MG63 (cell line): ENCODE measurements around the gene DAPK3. TPM values are rescaled to one million over a fixed set of nuclear protein-coding genes. Genes with fewer than 3 reads are reported as not detected.
"Not testable (repeated sequence)": the region's sequence is repeated elsewhere in the genome, so short reads cannot be mapped to it uniquely, and the experiment has no call there.

Experiments used
- DNase-seq: peaks from one replicate; pipeline ENCODE4 v3.0.0-alpha.2; 2020
- H3K27me3 ChIP-seq: fragments of 250-450 bp; sonication (Bioruptor Pico); 2 replicates; pipeline ENCODE4 v1.5.1; 2020; ENCODE audit warnings: mild to moderate bottlenecking, moderate library complexity
- H3K36me3 ChIP-seq: fragments of 250-450 bp; sonication (Bioruptor Pico); 2 replicates; pipeline ENCODE4 v1.5.1; 2020; ENCODE audit warnings: mild to moderate bottlenecking, moderate library complexity
- H3K4me3 ChIP-seq: fragments of 250-450 bp; sonication (Bioruptor Pico); 2 replicates; pipeline ENCODE4 v1.5.1; 2020; ENCODE audit warnings: mild to moderate bottlenecking, moderate library complexity
- H3K9me3 ChIP-seq: fragments of 250-450 bp; sonication (Bioruptor Pico); 2 replicates; pipeline ENCODE4 v1.5.1; 2020; ENCODE audit warnings: mild to moderate bottlenecking, moderate library complexity
- total RNA-seq: library from RNA; depleted of rRNA; stranded (reverse); fragments of >200 nt; shearing (Covaris generic); gene quantifications from 2 replicates; pipeline ENCODE4 v1.2.3, GENCODE V29; 2014; ENCODE audit warnings: low replicate concordance

The DAPK3 gene
- total RNA-seq, 1 experiment from 2014 or later = 126 TPM

DNA sequence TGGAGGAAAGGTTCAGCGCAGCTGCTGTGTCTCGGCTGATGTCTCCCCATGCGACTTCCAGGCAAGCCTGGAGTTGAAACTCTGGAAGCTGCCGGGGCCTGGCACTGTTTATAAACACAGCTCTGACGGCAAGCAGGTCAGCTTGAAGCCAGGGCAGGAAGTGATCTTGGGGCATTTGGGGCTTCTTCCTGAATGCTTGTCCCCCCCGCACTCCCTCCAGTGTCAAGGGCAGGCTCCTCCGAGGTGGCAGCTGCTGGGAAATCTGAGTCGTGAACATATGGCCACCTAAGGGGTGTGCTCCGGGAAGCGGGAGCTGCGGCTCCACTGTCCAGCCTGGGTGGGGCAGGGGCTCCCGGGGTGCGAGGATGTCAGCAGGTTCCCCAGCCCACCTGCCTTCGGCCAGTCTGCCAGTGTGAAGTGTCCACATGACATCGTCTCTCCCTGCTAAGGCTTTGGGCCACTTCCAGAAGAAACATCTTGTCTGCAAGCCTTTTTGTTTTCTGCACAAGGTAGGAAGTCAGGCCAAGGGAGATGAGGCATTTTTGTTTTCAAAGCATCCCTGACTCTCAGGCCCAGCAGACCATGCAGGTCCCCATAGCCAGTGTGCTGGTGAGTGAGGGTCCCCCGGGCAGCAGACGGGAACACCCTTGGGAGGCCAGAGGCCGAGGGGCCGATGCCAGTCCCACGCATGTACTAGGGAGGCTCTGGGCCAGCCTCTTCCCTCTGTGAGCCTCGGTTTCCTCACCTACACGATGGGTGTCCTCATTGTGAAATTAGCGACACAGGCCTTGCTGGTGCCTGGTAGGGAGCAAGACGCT, 39.3 kb upstream of the DAPK3 start:
- Histone ChIP-seq H3K4me3 (no peak overlapping the region), H3K27me3 (no peaks in the 10 kb centered on the region), H3K36me3 (no peaks in the 10 kb centered on the region; the same call in 1 of the 2 replicates), H3K9me3 (no peaks in the 10 kb centered on the region)
- DNase-seq = no peak

DNA sequence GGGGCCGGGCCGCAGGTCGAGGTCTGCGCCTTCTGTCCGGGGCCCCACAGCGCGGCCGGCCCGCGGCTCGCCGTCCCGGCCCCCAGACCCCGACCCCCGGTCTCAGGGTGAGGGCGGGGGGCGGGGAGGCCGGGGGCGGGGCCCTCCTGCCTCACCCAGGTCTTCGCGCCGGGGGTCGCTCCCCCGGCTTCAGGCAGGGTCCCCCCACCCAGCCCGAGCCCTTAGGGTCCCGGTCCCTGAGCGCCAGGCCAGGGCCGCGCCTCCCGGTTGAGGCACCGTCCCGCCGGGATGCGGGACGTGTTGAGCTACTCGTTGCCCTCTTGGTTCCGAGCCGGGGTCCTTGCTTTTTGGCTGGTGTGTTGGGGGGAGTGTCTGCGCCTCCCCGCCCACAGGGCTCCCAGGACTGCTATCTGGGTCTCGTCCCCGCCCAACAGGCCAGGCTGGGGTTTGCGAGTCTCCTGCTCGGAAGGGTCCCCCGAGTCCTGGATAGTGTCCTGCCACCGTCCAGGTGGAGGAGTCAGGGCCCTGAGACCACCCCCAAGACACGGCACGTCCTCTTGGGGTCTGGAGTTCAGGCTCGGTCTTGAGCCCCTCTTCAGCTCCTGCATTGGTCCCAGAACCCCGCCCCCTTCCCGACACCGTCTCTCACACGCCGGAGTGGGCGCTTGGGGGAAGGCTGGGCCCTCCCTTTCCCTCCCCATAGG, 37.1 kb upstream of the DAPK3 start:
- peak; percentile 26 for DNase-seq
- H3K36me3 ChIP-seq = no peaks in the 10 kb centered on the region; the same call in 1 of the 2 replicates
- H3K27me3 ChIP-seq = no peaks in the 10 kb centered on the region
- H3K9me3 ChIP-seq = no peaks in the 10 kb centered on the region
- peak overlapping the region; percentile 87 for H3K4me3 ChIP-seq

DNA sequence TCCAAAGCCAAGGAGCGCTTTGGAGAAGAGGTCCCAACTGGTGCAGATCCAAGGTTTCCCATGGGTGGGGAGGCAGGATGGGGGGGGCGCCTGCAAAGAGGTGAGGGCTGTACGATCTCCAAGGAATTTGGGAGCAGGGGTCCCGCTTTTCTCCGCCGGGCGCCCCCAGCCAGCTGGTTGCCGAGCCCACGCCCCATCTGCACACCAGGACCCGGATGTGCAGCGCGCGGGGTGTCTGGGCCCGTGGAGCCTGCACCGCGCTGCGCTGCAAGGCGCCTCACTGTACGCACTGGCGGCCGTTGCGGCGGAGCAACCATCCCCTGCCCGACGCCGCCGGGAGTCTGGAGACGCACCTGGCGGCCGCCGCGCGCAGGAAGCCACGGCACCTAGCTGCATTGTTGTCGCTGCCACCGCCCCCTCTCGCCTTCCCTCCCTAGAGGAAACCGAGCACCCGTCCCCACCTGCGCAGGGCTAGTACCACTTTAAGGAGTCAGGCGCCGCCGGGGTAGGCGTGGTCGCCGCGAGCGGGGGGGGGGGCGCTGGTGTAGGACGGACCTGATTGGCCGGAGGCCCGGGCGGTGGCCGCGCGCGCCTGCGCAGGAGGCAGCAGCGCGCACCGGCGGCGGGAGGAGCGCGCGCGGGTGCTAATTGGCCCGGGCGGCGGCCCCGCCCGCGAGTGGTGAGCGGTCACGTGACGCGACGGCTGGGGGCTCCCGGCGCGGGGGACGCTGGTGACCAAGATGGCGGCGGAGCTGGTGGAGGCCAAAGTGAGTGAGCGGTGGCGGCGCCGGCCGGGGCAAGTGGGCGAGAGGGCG, 36.3 kb upstream of the DAPK3 start, which contains the start of gene PIAS4:
Gene PIAS4, plus strand, starts transcription at position 716 of the 815 bp plus-strand sequence. Its CDS starts 25 bp downstream, at position 741.
- Histone ChIP-seq H3K36me3 (no peaks in the 10 kb centered on the region; the same call in 1 of the 2 replicates), H3K9me3 (no peaks in the 10 kb centered on the region), H3K27me3 (no peaks in the 10 kb centered on the region), H3K4me3 (peak within 1 kb of the TSS; percentile 87)
- peak; percentile 89 for DNase-seq

DNA sequence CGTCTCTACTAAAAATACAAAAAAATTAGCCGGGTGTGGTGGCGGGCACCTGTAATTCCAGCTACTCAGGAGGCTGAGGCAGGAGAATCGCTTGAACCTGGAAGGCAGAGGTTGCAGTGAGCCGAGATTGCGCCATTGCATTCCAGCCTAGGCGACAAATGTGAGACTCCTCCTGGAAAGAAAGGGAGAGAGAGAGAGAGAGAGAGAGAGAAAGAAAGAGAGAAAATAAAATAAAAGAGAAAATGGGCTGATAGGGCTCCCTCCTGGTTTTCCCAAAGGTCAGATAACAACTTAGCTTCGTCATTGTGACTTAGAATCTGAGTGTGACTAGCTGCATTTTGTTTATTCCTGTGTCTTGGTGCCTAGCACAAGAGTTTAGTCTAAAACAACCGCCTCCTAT, 34.5 kb upstream of the DAPK3 start:
- not testable (repeated sequence) for H3K27me3 ChIP-seq, H3K4me3 ChIP-seq, H3K9me3 ChIP-seq, DNase-seq, H3K36me3 ChIP-seq

DNA sequence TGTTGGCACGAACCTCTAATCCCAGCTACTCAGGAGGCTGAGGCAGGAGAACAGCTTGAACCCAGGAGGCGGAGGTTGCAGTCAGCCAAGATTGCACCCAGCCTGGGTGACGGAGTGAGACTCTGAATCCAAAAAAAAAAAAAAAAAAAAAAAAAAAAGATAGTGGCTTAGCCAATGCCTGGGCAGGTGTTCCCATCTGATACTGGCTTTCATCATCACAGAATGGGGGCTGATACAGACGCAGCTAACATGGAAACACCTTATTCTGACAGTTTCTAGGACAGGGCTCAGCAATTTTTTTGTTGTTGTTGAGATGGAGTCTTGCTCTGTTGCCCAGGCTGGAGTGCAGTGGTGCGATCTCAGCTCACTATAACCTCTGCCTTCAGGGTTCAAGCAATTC, 29.9 kb upstream of the DAPK3 start:
- DNase-seq = not testable (repeated sequence)

DNA sequence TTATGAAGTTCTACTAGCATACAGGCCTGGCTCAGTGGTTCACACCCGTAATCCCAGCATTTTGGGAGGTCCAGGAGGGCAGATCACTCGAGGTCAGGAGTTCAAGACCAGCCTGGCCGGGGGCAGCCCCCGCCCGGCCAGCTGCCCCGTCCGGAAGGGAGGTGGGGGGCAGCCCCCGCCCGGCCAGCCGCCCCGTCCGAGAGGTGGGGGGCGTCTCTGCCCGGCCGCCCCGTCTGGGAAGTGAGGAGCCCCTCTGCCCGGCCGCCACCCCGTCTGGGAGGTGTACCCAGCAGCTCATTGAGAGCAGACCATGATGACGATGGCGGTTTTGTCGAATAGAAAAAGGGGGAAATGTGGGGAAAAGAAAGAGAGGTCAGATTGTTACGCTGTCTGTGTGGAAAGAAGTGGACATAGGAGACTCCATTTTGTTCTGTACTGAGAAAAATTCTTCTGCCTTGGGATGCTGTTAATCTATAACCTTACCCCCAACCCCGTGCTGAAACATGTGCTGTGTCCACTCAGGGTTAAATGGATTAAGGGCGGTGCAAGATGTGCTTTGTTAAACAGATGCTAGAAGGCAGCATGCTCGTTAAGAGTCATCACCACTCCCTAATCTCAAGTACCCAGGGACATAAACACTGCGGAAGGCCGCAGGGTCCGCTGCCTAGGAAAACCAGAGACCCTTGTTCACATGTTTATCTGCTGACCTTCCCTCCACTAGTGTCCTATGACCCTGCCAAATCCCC, 27.9 kb upstream of the DAPK3 start:
- H3K9me3 ChIP-seq, H3K27me3 ChIP-seq, DNase-seq, H3K4me3 ChIP-seq, H3K36me3 ChIP-seq: not testable (repeated sequence)

More for the DNA sequence above, 29.9 kb upstream of the DAPK3 start:
- H3K36me3 ChIP-seq, H3K27me3 ChIP-seq, H3K4me3 ChIP-seq, H3K9me3 ChIP-seq: not testable (repeated sequence)

DNA sequence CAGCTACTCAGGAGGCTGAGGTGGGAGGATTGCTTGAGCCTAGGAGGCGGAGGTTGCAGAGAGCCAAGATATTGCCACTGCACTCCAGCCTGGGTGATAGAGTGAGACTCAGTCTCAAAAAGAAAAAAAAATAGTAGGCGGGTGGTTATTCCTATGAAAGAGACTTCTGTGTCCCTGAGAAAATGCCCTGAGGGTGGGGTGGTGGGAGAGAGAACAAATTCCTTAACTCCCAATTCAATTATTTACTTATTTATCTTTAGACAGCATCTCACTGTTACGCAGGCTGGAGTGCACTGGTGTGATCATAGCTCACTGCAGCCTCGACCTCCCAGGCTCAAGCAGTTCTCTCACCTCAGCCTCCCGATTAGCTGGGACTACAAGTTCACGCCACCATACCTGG, 24.7 kb upstream of the DAPK3 start:
- H3K27me3 ChIP-seq = no peaks in the 10 kb centered on the region
- H3K4me3 ChIP-seq = no peak overlapping the region
- H3K36me3 ChIP-seq = no peaks in the 10 kb centered on the region
- no peaks in the 10 kb centered on the region for H3K9me3 ChIP-seq
- DNase-seq = no peak

DNA sequence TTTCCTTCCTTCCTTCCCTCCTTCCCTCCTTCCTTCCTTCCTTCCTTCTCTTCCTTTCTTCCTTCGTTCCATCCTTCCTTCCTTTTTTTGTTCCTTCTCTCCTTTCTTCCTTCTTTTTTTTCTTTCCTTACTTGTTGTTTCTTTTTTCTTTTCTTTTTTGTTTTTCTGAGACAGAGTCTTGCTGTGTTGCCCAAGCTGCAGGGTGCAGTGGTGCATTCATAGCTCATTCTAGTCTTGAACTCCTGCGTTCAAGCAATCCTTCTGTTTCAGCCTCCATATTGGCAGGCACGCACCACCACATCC, 19.9 kb upstream of the DAPK3 start:
- Histone ChIP-seq H3K36me3 (no peaks in the 10 kb centered on the region), H3K27me3 (no peaks in the 10 kb centered on the region), H3K9me3 (no peaks in the 10 kb centered on the region), H3K4me3 (no peak overlapping the region)
- DNase-seq = no peak

DNA sequence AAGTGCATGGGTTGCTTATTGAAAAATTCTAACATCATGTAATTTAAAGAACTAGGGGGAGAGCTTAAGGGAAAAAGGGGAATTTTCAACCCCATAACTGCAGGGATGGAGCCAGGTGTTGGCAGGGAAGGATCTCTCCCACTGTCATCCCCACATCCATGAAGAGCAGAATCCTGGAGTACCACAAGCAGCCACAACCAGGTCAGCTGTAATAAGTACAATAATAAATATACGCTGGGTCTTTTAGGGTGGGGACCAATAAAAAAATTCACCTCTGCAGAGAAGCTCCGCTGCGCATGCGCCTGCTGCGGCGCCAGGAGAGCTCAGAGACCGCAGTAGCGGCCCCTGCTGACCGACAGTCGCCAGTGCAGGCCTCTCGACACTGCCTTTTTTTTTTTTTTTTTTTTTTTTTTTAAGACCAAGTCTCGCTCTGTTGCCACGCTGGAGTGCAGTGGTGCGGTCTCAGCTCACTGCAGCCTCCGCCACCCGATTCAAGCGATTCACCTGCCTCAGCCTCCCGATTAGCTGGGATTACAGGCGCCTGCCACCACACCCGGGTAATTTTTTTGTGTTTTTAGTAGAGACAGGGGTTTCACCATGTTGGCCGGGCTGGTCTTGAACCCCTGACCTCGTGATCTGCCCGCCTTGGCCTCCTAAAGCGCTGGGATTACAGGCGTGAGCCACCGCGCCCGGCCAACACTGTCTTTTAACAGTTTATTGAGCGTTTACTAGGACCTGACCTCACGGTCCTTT, 16.9 kb upstream of the DAPK3 start:
- Histone ChIP-seq H3K9me3 (no peaks in the 10 kb centered on the region), H3K4me3 (no peak overlapping the region), H3K36me3 (peaks cover 23% of the 10 kb centered on the region), H3K27me3 (no peaks in the 10 kb centered on the region)
- peak; percentile 68 for DNase-seq

DNA sequence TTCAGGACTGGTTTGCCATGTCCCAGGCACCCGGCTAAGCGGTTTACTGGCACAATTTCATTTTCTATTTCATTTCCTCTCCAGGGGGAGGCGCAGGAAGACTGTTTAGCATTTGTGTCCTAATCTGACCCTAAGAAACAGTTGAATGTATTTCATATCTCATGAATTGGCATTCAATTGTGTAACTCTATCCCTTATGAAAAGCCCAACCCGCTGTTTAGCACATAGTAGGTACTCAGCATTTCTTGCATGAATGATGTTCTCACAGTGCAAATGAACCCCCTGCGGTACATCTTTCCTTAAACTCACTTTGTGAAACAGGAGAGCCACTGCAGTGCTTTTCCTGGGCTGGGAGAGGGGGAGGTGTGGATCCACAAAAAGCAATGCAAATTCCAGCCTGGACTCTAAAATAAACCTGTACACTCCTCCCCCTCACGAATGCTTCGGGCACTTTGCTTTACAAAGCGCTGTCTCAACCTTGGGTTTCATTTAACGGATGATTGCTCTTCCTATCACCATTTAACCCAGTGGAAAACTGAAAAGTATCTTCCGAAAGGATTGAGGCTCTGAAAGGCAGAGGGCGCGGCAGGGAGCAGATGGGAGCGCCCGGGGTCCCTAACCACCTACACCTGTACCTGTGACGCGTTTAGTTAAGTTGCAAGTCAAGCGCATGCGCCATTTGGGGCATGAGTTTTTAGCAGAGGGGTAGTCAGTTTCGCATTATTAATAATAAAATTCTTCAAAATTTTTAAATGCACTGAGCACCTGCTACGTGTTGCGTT, 15.6 kb upstream of the DAPK3 start:
- H3K27me3 ChIP-seq = no peaks in the 10 kb centered on the region
- DNase-seq = peak; percentile 36
- H3K4me3 ChIP-seq = peak overlapping the region; percentile 97
- no peaks in the 10 kb centered on the region for H3K9me3 ChIP-seq
- peaks cover 37% of the 10 kb centered on the region for H3K36me3 ChIP-seq

DNA sequence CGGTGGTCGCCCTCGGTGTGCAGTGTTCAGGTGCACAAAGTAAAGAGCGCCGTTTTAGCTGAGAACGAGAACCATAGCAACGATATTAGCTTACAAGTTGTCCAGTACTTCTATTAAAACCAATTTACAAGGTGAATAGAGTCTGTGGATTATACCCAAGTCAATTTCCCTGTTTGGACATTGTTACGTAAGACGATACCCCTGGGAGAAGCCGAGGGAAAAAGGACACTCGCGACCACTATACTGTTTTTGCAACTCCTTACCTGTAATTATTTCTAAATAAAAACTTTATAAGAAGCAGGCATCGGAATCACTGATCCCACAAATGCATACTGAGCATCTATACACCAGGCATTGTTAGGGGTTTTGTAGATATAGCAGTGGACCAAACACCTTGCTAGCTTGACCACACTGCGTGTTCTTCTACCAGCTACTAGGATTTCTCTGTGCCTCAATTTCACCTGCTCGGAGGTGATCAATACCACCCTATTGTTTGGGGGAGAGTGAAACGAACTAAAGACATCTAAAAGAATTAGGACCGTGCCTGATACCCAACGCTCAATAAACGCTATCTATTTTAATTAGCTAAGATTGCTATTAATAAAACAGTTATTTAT, 14.9 kb upstream of the DAPK3 start:
- Histone ChIP-seq H3K27me3 (no peaks in the 10 kb centered on the region), H3K9me3 (no peaks in the 10 kb centered on the region), H3K36me3 (peaks cover 44% of the 10 kb centered on the region), H3K4me3 (peak overlapping the region; percentile 97)
- DNase-seq = no peak

DNA sequence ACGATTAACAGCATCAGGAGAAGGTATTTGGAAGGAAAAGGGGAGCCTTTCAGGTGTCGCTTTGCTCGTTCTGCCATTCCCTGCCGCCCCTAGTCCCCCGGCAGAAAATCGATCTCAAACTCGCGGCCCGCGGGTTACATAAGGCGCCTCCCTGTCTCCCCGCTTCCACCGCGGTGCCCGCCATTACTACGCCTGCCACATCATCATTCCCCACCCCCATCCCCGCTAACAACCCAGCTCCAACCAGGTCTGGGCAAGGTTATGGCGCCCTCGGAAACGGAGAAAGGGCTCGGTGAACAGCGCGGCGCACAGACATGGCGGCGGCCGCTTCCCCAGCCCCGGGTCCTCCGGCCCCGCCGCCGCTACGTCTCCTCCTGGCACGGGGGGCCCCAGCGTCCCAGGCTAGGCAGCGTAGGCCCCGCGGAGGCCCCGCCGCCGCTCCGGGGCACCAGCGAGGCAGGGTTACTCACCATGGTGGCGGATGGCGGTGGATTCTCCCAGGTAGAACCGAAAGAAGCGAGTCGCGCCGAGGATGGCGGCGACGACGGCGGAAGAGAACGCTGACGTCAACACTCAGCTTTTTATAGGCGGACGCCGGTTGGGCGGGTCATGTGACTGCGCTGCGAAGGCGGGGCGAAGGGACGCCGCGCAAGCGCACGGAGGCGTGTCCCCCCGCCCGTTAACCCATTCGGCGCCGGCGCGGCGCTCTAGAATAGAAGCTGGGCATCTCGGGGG, 14.2 kb upstream of the DAPK3 start, which contains the start of gene EEF2:
Gene EEF2, minus strand, starts transcription at position 556 of the 735 bp plus-strand sequence. Its CDS starts 83 bp downstream, at position 473.
- no peaks in the 10 kb centered on the region for H3K9me3 ChIP-seq

DNA sequence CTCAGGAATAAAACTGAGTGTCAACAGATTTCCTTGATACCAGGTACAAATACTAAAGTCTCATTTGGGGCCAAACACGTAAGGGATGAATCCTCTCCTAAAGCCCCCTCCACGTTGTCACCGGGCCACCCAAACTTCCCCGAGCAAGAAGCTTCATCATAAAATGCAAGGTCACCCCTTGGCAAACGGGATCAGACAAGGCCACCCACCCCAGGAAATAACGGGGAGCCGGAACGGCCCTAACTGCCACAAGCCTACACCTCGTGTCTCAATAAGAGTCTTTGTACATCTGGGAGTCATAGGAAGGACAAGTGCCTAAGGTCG, 13.6 kb upstream of the DAPK3 start:
- H3K4me3 ChIP-seq = peak overlapping the region; percentile 97
- DNase-seq = no peak
- H3K27me3 ChIP-seq = no peaks in the 10 kb centered on the region
- H3K36me3 ChIP-seq = peaks cover 56% of the 10 kb centered on the region
- no peaks in the 10 kb centered on the region for H3K9me3 ChIP-seq

More for the DNA sequence above, 14.2 kb upstream of the DAPK3 start, which contains the start of gene EEF2:
- peak within 1 kb of the TSS; percentile 97 for H3K4me3 ChIP-seq
- peaks cover 50% of the 10 kb centered on the region for H3K36me3 ChIP-seq
- DNase-seq = peak; percentile 63
- H3K27me3 ChIP-seq = no peaks in the 10 kb centered on the region

DNA sequence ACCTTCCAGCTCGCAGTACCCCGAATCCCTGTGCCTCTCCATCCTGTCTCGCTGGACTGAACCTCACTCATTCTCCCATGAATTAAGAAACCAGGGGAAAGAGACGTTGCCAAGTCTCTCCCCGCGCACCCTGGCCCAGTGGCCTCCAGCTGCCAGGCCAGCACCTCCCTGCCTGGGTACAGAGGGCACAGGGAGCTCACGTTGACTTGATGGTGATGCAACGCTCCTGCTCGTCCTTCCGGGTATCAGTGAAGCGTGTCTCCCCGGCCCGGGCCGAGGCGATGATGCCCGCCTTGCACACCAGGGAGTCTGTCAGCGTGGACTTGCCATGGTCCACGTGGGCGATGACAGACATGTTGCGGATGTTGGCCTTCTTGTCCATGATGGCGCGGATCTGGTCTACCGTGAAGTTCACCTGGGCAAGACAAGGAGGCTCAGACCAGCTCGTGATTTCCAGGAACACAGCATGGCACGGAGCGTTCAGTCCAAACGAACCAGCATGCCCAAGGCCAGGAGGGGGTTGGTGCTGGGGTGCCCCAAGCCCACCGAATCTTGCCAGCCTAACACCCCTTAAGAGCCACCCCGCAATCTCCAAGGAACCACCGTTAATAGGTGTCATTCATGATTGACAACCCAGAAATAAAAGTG, 13.2 kb upstream of the DAPK3 start:
- no peaks in the 10 kb centered on the region for H3K9me3 ChIP-seq
- peak overlapping the region; percentile 97 for H3K4me3 ChIP-seq
- H3K27me3 ChIP-seq = no peaks in the 10 kb centered on the region
- peak; percentile 62 for DNase-seq
- H3K36me3 ChIP-seq = peaks cover 61% of the 10 kb centered on the region
